ENCODE data around the gene IL24.

IL24 gene

GRCh38 chr1:206878456-206878855 is 18.8 kb upstream of the IL24 start:
- ATAC-seq (ENCODE audit: low read depth), result no peak
- H3K9me3 ChIP-seq (ENCODE audit: severe bottlenecking), result peaks cover 20% of the 10 kb centered on the region
- no peak overlapping the region for H3K27ac ChIP-seq (ENCODE audit: poor library complexity, severe bottlenecking)

GRCh38 chr1:206880314-206880713 is 16.9 kb upstream of the IL24 start:
- Histone ChIP-seq H3K27ac (ENCODE audit: poor library complexity, severe bottlenecking) (no peak overlapping the region), H3K9me3 (ENCODE audit: severe bottlenecking) (peaks cover 20% of the 10 kb centered on the region), H3K36me3 (ENCODE audit: low read depth) (no peaks in the 10 kb centered on the region), H3K4me1 (ENCODE audit: insufficient read depth, poor library complexity, severe bottlenecking) (peaks cover 3% of the 10 kb centered on the region), H3K4me3 (ENCODE audit: severe bottlenecking) (no peak overlapping the region), H3K27me3 (ENCODE audit: insufficient read depth, poor library complexity, severe bottlenecking) (no peaks in the 10 kb centered on the region)
- TF ChIP-seq CTCF (IDR thresholded peaks at IDR 0.05; ENCODE audit: poor library complexity, severe bottlenecking), result no peak
- no peak for DNase-seq (ENCODE audit: low spot score)
- no peak for ATAC-seq (ENCODE audit: low read depth)

More at GRCh38 chr1:206878456-206878855, 18.8 kb upstream of the IL24 start:
- no peak for DNase-seq (ENCODE audit: low spot score)
- H3K4me1 ChIP-seq (ENCODE audit: insufficient read depth, poor library complexity, severe bottlenecking), result peaks cover 9% of the 10 kb centered on the region
- no peaks in the 10 kb centered on the region for H3K36me3 ChIP-seq (ENCODE audit: low read depth)
- no peak for TF ChIP-seq CTCF (IDR thresholded peaks at IDR 0.05; ENCODE audit: poor library complexity, severe bottlenecking)
- no peak overlapping the region for H3K4me3 ChIP-seq (ENCODE audit: severe bottlenecking)
- H3K27me3 ChIP-seq (ENCODE audit: insufficient read depth, poor library complexity, severe bottlenecking), result no peaks in the 10 kb centered on the region

- H3K36me3 ChIP-seq (ENCODE audit: low read depth), result no peaks in the 10 kb centered on the region
- no peak overlapping the region for H3K27ac ChIP-seq (ENCODE audit: poor library complexity, severe bottlenecking)
- no peak overlapping the region for H3K4me3 ChIP-seq (ENCODE audit: severe bottlenecking)
- H3K27me3 ChIP-seq (ENCODE audit: insufficient read depth, poor library complexity, severe bottlenecking), result no peaks in the 10 kb centered on the region
- peak; percentile 8 for TF ChIP-seq CTCF (IDR thresholded peaks at IDR 0.05; ENCODE audit: poor library complexity, severe bottlenecking)
- H3K9me3 ChIP-seq (ENCODE audit: severe bottlenecking), result peaks cover 20% of the 10 kb centered on the region
- no peak for ATAC-seq (ENCODE audit: low read depth)
- no peak for DNase-seq (ENCODE audit: low spot score)
- H3K4me1 ChIP-seq (ENCODE audit: insufficient read depth, poor library complexity, severe bottlenecking), result peaks cover 11% of the 10 kb centered on the region
Measured at GRCh38 chr1:206882555-206882954, 14.7 kb upstream of the IL24 start.

GRCh38 chr1:206883160-206883559 is 14.1 kb upstream of the IL24 start:
- Histone ChIP-seq H3K27ac (ENCODE audit: poor library complexity, severe bottlenecking) (no peak overlapping the region), H3K27me3 (ENCODE audit: insufficient read depth, poor library complexity, severe bottlenecking) (no peaks in the 10 kb centered on the region), H3K4me1 (ENCODE audit: insufficient read depth, poor library complexity, severe bottlenecking) (peaks cover 17% of the 10 kb centered on the region), H3K4me3 (ENCODE audit: severe bottlenecking) (no peak overlapping the region), H3K9me3 (ENCODE audit: severe bottlenecking) (peaks cover 16% of the 10 kb centered on the region), H3K36me3 (ENCODE audit: low read depth) (no peaks in the 10 kb centered on the region)
- DNase-seq (ENCODE audit: low spot score) (no peak), ATAC-seq (ENCODE audit: low read depth) (no peak)
- TF ChIP-seq CTCF (IDR thresholded peaks at IDR 0.05; ENCODE audit: poor library complexity, severe bottlenecking), result no peak

- ATAC-seq (ENCODE audit: low read depth) (no peak), DNase-seq (ENCODE audit: low spot score) (no peak)
- Histone ChIP-seq H3K27ac (ENCODE audit: poor library complexity, severe bottlenecking) (no peak overlapping the region), H3K36me3 (ENCODE audit: low read depth) (no peaks in the 10 kb centered on the region), H3K4me3 (ENCODE audit: severe bottlenecking) (no peak overlapping the region), H3K9me3 (ENCODE audit: severe bottlenecking) (peaks cover 9% of the 10 kb centered on the region), H3K27me3 (ENCODE audit: insufficient read depth, poor library complexity, severe bottlenecking) (no peaks in the 10 kb centered on the region), H3K4me1 (ENCODE audit: insufficient read depth, poor library complexity, severe bottlenecking) (peaks cover 17% of the 10 kb centered on the region)
- TF ChIP-seq CTCF (IDR thresholded peaks at IDR 0.05; ENCODE audit: poor library complexity, severe bottlenecking), result no peak
Measured at GRCh38 chr1:206883876-206884275, 13.4 kb upstream of the IL24 start.
